Activated T-cell treated with anti-CD3 and anti-CD28 coated beads for 48 hours (primary cell): ENCODE data around the gene TSHZ1.

Source experiments
- DNase-seq: peaks from one replicate; pipeline ENCODE4 v3.0.0-alpha.2; 2020; ENCODE audit warnings: low read depth

The TSHZ1 gene

GRCh38 chr18:75276818-75277609, 66.4 kb downstream of the TSHZ1 start:
- no peak for DNase-seq

- no peak for DNase-seq
These were observed 67.0 kb downstream of the TSHZ1 start for GRCh38 chr18:75277610-75277928.

GRCh38 chr18:75279381-75279780, 68.8 kb downstream of the TSHZ1 start:
- no peak for DNase-seq

- no peak for DNase-seq
These were observed 70.1 kb downstream of the TSHZ1 start for GRCh38 chr18:75280427-75281280.

GRCh38 chr18:75282746-75283145, 72.1 kb downstream of the TSHZ1 start:
- no peak for DNase-seq

- DNase-seq, result no peak
These were observed 73.1 kb downstream of the TSHZ1 start for GRCh38 chr18:75283731-75284130.

GRCh38 chr18:75284566-75284965, 74.0 kb downstream of the TSHZ1 start:
- DNase-seq, result no peak

- no peak for DNase-seq
These were observed 75.3 kb downstream of the TSHZ1 start for GRCh38 chr18:75285876-75286275.

GRCh38 chr18:75287006-75287405, 76.4 kb downstream of the TSHZ1 start:
- no peak for DNase-seq

- no peak for DNase-seq
These were observed 77.1 kb downstream of the TSHZ1 start for GRCh38 chr18:75287700-75288099.

- no peak for DNase-seq
These were observed 79.2 kb downstream of the TSHZ1 start for GRCh38 chr18:75289761-75290160.

GRCh38 chr18:75290737-75291358, 80.3 kb downstream of the TSHZ1 start:
- DNase-seq, result no peak

- no peak for DNase-seq
These were observed 80.9 kb downstream of the TSHZ1 start for GRCh38 chr18:75291460-75291859.

- DNase-seq, result no peak
These were observed 83.0 kb downstream of the TSHZ1 start for GRCh38 chr18:75293591-75293990.

GRCh38 chr18:75297731-75298130, 87.1 kb downstream of the TSHZ1 start:
- no peak for DNase-seq

GRCh38 chr18:75304678-75305557, 94.3 kb downstream of the TSHZ1 start:
- DNase-seq, result no peak

- DNase-seq, result no peak
These were observed 95.4 kb downstream of the TSHZ1 start for GRCh38 chr18:75305984-75306383.

- DNase-seq, result no peak
These were observed 96.9 kb downstream of the TSHZ1 start for GRCh38 chr18:75307530-75307929.

- no peak for DNase-seq
These were observed 99.0 kb downstream of the TSHZ1 start for GRCh38 chr18:75309564-75309963.

GRCh38 chr18:75314117-75314516, 103.5 kb downstream of the TSHZ1 start:
- no peak for DNase-seq

- DNase-seq, result no peak
These were observed 104.0 kb downstream of the TSHZ1 start for GRCh38 chr18:75314606-75315005.

GRCh38 chr18:75316223-75316622, 105.6 kb downstream of the TSHZ1 start:
- no peak for DNase-seq
